HepG2 (cell line): ENCODE measurements around the gene CLK4. TPM values are rescaled to one million over a fixed set of nuclear protein-coding genes. Genes with fewer than 3 reads are reported as not detected.

Source experiments
- ATAC-seq: fragments of 200-7000 bp; cut with Tn5 transposase; 3 replicates; pipeline ENCODE4 v1.9.1; 2020; ENCODE audit warnings: mild to moderate bottlenecking, moderate library complexity
- BruUV-seq: library from RNA; stranded (reverse); fragments of 400-500 nt; replicated peaks from 2 replicates; lab custom pipeline; 2021; lab: Mats Ljungman, UMichigan
- CTCF ChIA-PET: fragments of 300-600 bp; formaldehyde crosslinking; extraction: SDS; loops from one replicate; lab custom pipeline; 2021; ENCODE audit warnings: low total read pairs, inconsistent platforms, low intra/inter-chr PET ratio; lab: Yijun Ruan, JAX
- POLR2A ChIA-PET: fragments of 350-600 bp; sonication (Branson Sonifier 250); formaldehyde crosslinking; loops from one replicate; lab custom pipeline; 2020; ENCODE audit warnings: antibody characterized with exemption, inconsistent platforms; lab: Yijun Ruan, JAX
- DNase-seq: peaks from one replicate; pipeline ENCODE4 v3.0.0-alpha.2; 2015; ENCODE audit warnings: low spot score
- FAIRE-seq: peaks from 3 replicates; lab custom pipeline; 2011; peaks lifted over from hg19 to GRCh38; lab: Jason Lieb, UNC
- H2AFZ ChIP-seq: one replicate; pipeline ENCODE4 v1.6.1; 2011; ENCODE audit warnings: low read length, inconsistent platforms
- H3K27ac ChIP-seq: fragments of 300-600 bp; 3 replicates; pipeline ENCODE4 v1.8.0; 2011; ENCODE audit warnings: mixed run types, mild to moderate bottlenecking, mixed read lengths, low read length, inconsistent platforms; ENCODE audit not compliant: insufficient read depth; ENCODE audit errors: extremely low read length
- H3K27me3 ChIP-seq, 2 experiments: fragments of 200-600 bp in 1 of 2; 2 replicates in 1 of 2; 3 replicates in 1 of 2; pipeline versions ENCODE4 v1.6.0 to v1.8.0; 2011; ENCODE audit warnings: low read length in 2 of 2, mild to moderate bottlenecking in 2 of 2, moderate library complexity in 2 of 2, inconsistent platforms in 1 of 2; ENCODE audit not compliant: insufficient read depth in 2 of 2, control insufficient read depth in 1 of 2
- H3K36me3 ChIP-seq, 2 experiments: fragments of 200-600 bp in 1 of 2; replicated peaks in 1 of 2; 2 replicates in 1 of 2; 3 replicates in 1 of 2; pipeline versions ENCODE4 v1.5.1 to v1.8.0; 2011; ENCODE audit warnings: low read length in 2 of 2, inconsistent platforms in 1 of 2; ENCODE audit not compliant: insufficient read depth in 2 of 2, control insufficient read depth in 1 of 2
- H3K4me1 ChIP-seq: 2 replicates; pipeline ENCODE4 v1.5.1; 2012; ENCODE audit warnings: low read length, inconsistent platforms; ENCODE audit not compliant: insufficient read depth
- H3K4me2 ChIP-seq: 2 replicates; pipeline ENCODE4 v1.6.0; 2011; ENCODE audit warnings: low read depth, low read length, inconsistent platforms
- H3K4me3 ChIP-seq, 3 experiments: fragments of 200-600 bp in 1 of 3; sonication (generic), shearing (Covaris generic) in 1 of 3; replicated peaks in 1 of 3; 2 replicates each; pipeline ENCODE4 v1.5.1; 2011 to 2016; ENCODE audit warnings: low read length in 3 of 3, inconsistent platforms in 2 of 3, low read depth in 2 of 3, mild to moderate bottlenecking in 2 of 3, control low read depth in 1 of 3, mixed read lengths in 1 of 3; ENCODE audit not compliant: insufficient read depth in 1 of 3
- H3K79me2 ChIP-seq: one replicate; pipeline ENCODE4 v1.6.1; 2011; ENCODE audit warnings: low read length, inconsistent platforms; ENCODE audit not compliant: insufficient read depth
- H3K9ac ChIP-seq: 2 replicates; pipeline ENCODE4 v1.6.0; 2011; ENCODE audit warnings: mild to moderate bottlenecking, low read depth, low read length, inconsistent platforms; ENCODE audit not compliant: insufficient read depth
- H3K9me3 ChIP-seq: 2 replicates; pipeline ENCODE4 v1.5.1; 2012; ENCODE audit warnings: mild to moderate bottlenecking, low read length
- H4K20me1 ChIP-seq: 2 replicates; pipeline ENCODE4 v1.6.0; 2011; ENCODE audit warnings: inconsistent platforms, mild to moderate bottlenecking, low read length, moderate library complexity; ENCODE audit not compliant: insufficient read depth
- CSRNP2 ChIP-seq: sonication (generic); formaldehyde crosslinking; conservative IDR thresholded peaks from 2 replicates; pipeline ENCODE4 v1.8.0; 2022; ENCODE audit warnings: low read depth, missing genetic modification reagents
- HNRNPLL ChIP-seq: fragments of 200-400 bp; formaldehyde crosslinking; IDR thresholded peaks from 2 replicates; pipeline ENCODE4 v1.6.1; 2017; ENCODE audit warnings: mild to moderate bottlenecking, low read depth, low read length; ENCODE audit not compliant: poor library complexity, severe bottlenecking
- NBN ChIP-seq: fragments of 450-650 bp; conservative IDR thresholded peaks from 2 replicates; pipeline ENCODE4 v1.6.1; 2017
- PAF1 ChIP-seq: IDR thresholded peaks from 2 replicates; pipeline ENCODE4 v1.6.1; 2016; ENCODE audit warnings: missing genetic modification reagents, missing compliant biosample characterization
- RBFOX2 ChIP-seq: fragments of 200-400 bp; formaldehyde crosslinking; IDR thresholded peaks from 2 replicates; pipeline ENCODE4 v1.6.1; 2017; ENCODE audit warnings: low read depth, mild to moderate bottlenecking, low read length
- SATB2 ChIP-seq: sonication (generic); formaldehyde crosslinking; IDR thresholded peaks from 2 replicates; pipeline ENCODE4 v1.5.0; 2020; ENCODE audit warnings: missing genetic modification reagents
- SMAD1 ChIP-seq: sonication (generic); formaldehyde crosslinking; IDR thresholded peaks from 2 replicates; pipeline ENCODE4 v1.4.0; 2020; ENCODE audit warnings: missing genetic modification reagents, low read depth, mild to moderate bottlenecking, borderline replicate concordance
- ZBTB26 ChIP-seq: IDR thresholded peaks from 2 replicates; pipeline ENCODE4 v1.6.1; 2016; ENCODE audit warnings: missing compliant biosample characterization, missing genetic modification reagents, borderline replicate concordance
- ZNF768 ChIP-seq: sonication (generic); formaldehyde crosslinking; IDR thresholded peaks from 2 replicates; pipeline ENCODE4 v1.4.0; 2020; ENCODE audit warnings: missing genetic modification reagents
- ZNF781 ChIP-seq: sonication (generic); formaldehyde crosslinking; IDR thresholded peaks from 2 replicates; pipeline ENCODE4 v1.5.1; 2020; ENCODE audit warnings: borderline replicate concordance, mild to moderate bottlenecking, missing genetic modification reagents; ENCODE audit errors: not compliant biosample characterization
- WGBS: methylation state at CpG from one replicate; pipeline ENCODE4 v1.1.6; 2017; ENCODE audit warnings: low lambda C conversion rate; 5-methylcytosine and 5-hydroxymethylcytosine counted together
- in situ Hi-C: cut with HindIII; loops from 2 replicates; pipeline ENCODE4 v1.10.0; 2017; ENCODE audit warnings: low pct_unique_long_range_greater_than_20kb; ENCODE audit not compliant: extremely low pct_ligation_motif_present
- intact Hi-C: fragments of 100-400 bp; cut with micrococcal nuclease; formaldehyde crosslinking; loops from one replicate; pipeline ENCODE4 v1.10.0; 2022; ENCODE audit not compliant: unreplicated experiment
- polyA plus RNA-seq, 8 experiments: library from polyadenylated mRNA; depleted of rRNA in 3 of 8; stranded (reverse) in 7 of 8; unstranded in 1 of 8; fragments of >200 nt; fragmentation: Illumina TruSeq in 4 of 8; extraction: Trizol in 4 of 8; gene quantifications; 2 replicates each; pipeline versions ENCODE4 v1.2.1 to v1.2.3, GENCODE V29; 2011 to 2016; ENCODE audit warnings: low read depth in 4 of 8, missing spikeins in 1 of 8, mixed read lengths in 1 of 8; ENCODE audit not compliant: insufficient read depth in 1 of 8
- total RNA-seq, 5 experiments: library from RNA; depleted of rRNA; stranded (reverse); fragments of >200 nt; fragmentation: Illumina TruSeq; extraction: Trizol; gene quantifications; 2 replicates each; pipeline ENCODE4 v1.2.3, GENCODE V29; 2016; ENCODE audit warnings: low read depth in 1 of 5
- TF ChIP-seq, protein P1 (sequence below): sonication (generic); formaldehyde crosslinking; IDR thresholded peaks from 2 replicates; pipeline ENCODE4 v1.8.1; 2022; ENCODE audit warnings: low read depth, mild to moderate bottlenecking, missing genetic modification reagents
- TF ChIP-seq, protein P2 (sequence below): sonication (generic); formaldehyde crosslinking; IDR thresholded peaks from 2 replicates; pipeline ENCODE4 v1.5.1; 2020; ENCODE audit warnings: missing genetic modification reagents, mild to moderate bottlenecking, borderline replicate concordance
- TF ChIP-seq, protein P3 (sequence below): sonication (generic); formaldehyde crosslinking; IDR thresholded peaks from 2 replicates; pipeline ENCODE4 v1.5.0; 2020; ENCODE audit warnings: missing genetic modification reagents

Gene CLK4
- total and polyA plus RNA-seq, 2 of the 13 experiments (the other 11 are each of a cell fraction or from before 2014, with no cell fraction given): 17.7 to 18.4 TPM

GRCh38 chr5:178650214-178650613, 23.4 kb upstream of the CLK4 start (continued):
- TF ChIP-seq, protein P1, sequence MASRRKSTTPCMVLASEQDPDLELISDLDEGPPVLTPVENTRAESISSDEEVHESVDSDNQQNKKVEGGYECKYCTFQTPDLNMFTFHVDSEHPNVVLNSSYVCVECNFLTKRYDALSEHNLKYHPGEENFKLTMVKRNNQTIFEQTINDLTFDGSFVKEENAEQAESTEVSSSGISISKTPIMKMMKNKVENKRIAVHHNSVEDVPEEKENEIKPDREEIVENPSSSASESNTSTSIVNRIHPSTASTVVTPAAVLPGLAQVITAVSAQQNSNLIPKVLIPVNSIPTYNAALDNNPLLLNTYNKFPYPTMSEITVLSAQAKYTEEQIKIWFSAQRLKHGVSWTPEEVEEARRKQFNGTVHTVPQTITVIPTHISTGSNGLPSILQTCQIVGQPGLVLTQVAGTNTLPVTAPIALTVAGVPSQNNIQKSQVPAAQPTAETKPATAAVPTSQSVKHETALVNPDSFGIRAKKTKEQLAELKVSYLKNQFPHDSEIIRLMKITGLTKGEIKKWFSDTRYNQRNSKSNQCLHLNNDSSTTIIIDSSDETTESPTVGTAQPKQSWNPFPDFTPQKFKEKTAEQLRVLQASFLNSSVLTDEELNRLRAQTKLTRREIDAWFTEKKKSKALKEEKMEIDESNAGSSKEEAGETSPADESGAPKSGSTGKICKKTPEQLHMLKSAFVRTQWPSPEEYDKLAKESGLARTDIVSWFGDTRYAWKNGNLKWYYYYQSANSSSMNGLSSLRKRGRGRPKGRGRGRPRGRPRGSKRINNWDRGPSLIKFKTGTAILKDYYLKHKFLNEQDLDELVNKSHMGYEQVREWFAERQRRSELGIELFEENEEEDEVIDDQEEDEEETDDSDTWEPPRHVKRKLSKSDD (CRISPR knock-in tag): no peak
- TF ChIP-seq ZBTB26 (CRISPR knock-in tag) (no peak), SATB2 (CRISPR knock-in tag) (no peak), RBFOX2 (no peak)

GRCh38 chr5:178649580-178649979, 22.7 kb upstream of the CLK4 start:
- in situ Hi-C loops: no loop called here
- TF ChIP-seq, protein P2, sequence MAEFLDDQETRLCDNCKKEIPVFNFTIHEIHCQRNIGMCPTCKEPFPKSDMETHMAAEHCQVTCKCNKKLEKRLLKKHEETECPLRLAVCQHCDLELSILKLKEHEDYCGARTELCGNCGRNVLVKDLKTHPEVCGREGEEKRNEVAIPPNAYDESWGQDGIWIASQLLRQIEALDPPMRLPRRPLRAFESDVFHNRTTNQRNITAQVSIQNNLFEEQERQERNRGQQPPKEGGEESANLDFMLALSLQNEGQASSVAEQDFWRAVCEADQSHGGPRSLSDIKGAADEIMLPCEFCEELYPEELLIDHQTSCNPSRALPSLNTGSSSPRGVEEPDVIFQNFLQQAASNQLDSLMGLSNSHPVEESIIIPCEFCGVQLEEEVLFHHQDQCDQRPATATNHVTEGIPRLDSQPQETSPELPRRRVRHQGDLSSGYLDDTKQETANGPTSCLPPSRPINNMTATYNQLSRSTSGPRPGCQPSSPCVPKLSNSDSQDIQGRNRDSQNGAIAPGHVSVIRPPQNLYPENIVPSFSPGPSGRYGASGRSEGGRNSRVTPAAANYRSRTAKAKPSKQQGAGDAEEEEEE: no peak
- no peak for TF ChIP-seq ZNF768 (CRISPR knock-in tag)
- TF ChIP-seq NBN: no peak
- no peak for TF ChIP-seq PAF1 (CRISPR knock-in tag)
- TF ChIP-seq SMAD1 (CRISPR knock-in tag): no peak
- no peak for TF ChIP-seq ZNF781 (CRISPR knock-in tag)
- TF ChIP-seq, protein P3, sequence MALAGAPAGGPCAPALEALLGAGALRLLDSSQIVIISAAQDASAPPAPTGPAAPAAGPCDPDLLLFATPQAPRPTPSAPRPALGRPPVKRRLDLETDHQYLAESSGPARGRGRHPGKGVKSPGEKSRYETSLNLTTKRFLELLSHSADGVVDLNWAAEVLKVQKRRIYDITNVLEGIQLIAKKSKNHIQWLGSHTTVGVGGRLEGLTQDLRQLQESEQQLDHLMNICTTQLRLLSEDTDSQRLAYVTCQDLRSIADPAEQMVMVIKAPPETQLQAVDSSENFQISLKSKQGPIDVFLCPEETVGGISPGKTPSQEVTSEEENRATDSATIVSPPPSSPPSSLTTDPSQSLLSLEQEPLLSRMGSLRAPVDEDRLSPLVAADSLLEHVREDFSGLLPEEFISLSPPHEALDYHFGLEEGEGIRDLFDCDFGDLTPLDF (CRISPR knock-in tag): no peak
- TF ChIP-seq HNRNPLL: no peak
- TF ChIP-seq CSRNP2 (CRISPR knock-in tag): no peak

More at GRCh38 chr5:178649580-178649979, 22.7 kb upstream of the CLK4 start:
- WGBS: 22% methylated on average over 3 of the region's 3 CpGs
- intact Hi-C loops: no loop called here
- Histone ChIP-seq H2AFZ (no peak overlapping the region), H3K79me2 (no peaks in the 10 kb centered on the region), H3K27ac (no peak overlapping the region), H3K4me2 (no peak overlapping the region), H3K36me3 (no peaks in the 10 kb centered on the region), H3K9me3 (no peaks in the 10 kb centered on the region), H3K9ac (no peak overlapping the region), H3K4me1 (no peaks in the 10 kb centered on the region), H4K20me1 (no peaks in the 10 kb centered on the region), H3K4me3 (no peak overlapping the region), H3K27me3 (peaks cover 0 to 7% of the 10 kb centered on the region in 2 experiments; a peak in 1 of 5 replicates)
- FAIRE-seq (no peak), ATAC-seq (no peak), DNase-seq (no peak)
- ChIA-PET POLR2A (no interaction called here), CTCF (no interaction called here)
- no TSS peak for BruUV-seq
